ENCODE measurements around the gene HPCAL4.
A peak's percentile ranks its signal among the peaks of the same experiment; 100 is the strongest.

Gene HPCAL4

GRCh38 chr1:39676948-39677548, 14.2 kb downstream of the HPCAL4 start:
- DNase-seq (ENCODE audit: low read depth in 3 of 3): no peak

GRCh38 chr1:39675220-39675619, 16.0 kb downstream of the HPCAL4 start:
- no peak for DNase-seq (ENCODE audit: low read depth in 3 of 3)

GRCh38 chr1:39673215-39673614, 18.0 kb downstream of the HPCAL4 start:
- no peak for DNase-seq (ENCODE audit: low read depth in 3 of 3)

- DNase-seq (ENCODE audit: low read depth in 3 of 3): no peak
Measured at GRCh38 chr1:39672551-39672947, 18.7 kb downstream of the HPCAL4 start.

GRCh38 chr1:39671793-39672550, 19.3 kb downstream of the HPCAL4 start, which contains the start of gene NT5C1A:
NT5C1A (minus strand) TSS chr1:39672107; CDS start chr1:39672038, 69 bp downstream.
- DNase-seq (ENCODE audit: low read depth in 3 of 3): no peak

- DNase-seq (ENCODE audit: low read depth in 3 of 3): no peak
Measured at GRCh38 chr1:39671433-39671792, 19.8 kb downstream of the HPCAL4 start.

- no peak for DNase-seq (ENCODE audit: low read depth in 3 of 3)
Measured at GRCh38 chr1:39670689-39671088, 20.5 kb downstream of the HPCAL4 start.

GRCh38 chr1:39668894-39669293, 22.3 kb downstream of the HPCAL4 start:
- no peak for DNase-seq (ENCODE audit: low read depth in 3 of 3)

GRCh38 chr1:39668111-39668510, 23.1 kb downstream of the HPCAL4 start:
- DNase-seq (ENCODE audit: low read depth in 3 of 3): no peak

- peak in 2 of 3 donors; percentile 21 to 28 for DNase-seq (ENCODE audit: low read depth in 3 of 3)
Measured at GRCh38 chr1:39666772-39667171, 24.5 kb downstream of the HPCAL4 start.

- no peak for DNase-seq (ENCODE audit: low read depth in 3 of 3)
Measured at GRCh38 chr1:39663559-39663958, 27.7 kb downstream of the HPCAL4 start.

- no peak for DNase-seq (ENCODE audit: low read depth in 3 of 3)
Measured at GRCh38 chr1:39662861-39663260, 28.4 kb downstream of the HPCAL4 start.

GRCh38 chr1:39659538-39659937, 31.7 kb downstream of the HPCAL4 start:
- no peak for DNase-seq (ENCODE audit: low read depth in 3 of 3)

GRCh38 chr1:39659110-39659509, 32.1 kb downstream of the HPCAL4 start:
- DNase-seq (ENCODE audit: low read depth in 3 of 3): no peak

GRCh38 chr1:39657923-39658485, 33.2 kb downstream of the HPCAL4 start:
- peak; percentile 39 to 68 (median 45) for DNase-seq (ENCODE audit: low read depth in 3 of 3)

GRCh38 chr1:39657402-39657801, 33.8 kb downstream of the HPCAL4 start:
- DNase-seq (ENCODE audit: low read depth in 3 of 3): no peak

GRCh38 chr1:39656391-39656790, 34.8 kb downstream of the HPCAL4 start:
- DNase-seq (ENCODE audit: low read depth in 3 of 3): no peak

- DNase-seq (ENCODE audit: low read depth in 3 of 3): no peak
Measured at GRCh38 chr1:39655578-39656268, 35.5 kb downstream of the HPCAL4 start.

- DNase-seq (ENCODE audit: low read depth in 3 of 3): no peak
Measured at GRCh38 chr1:39654291-39654690, 36.9 kb downstream of the HPCAL4 start.

GRCh38 chr1:39653546-39654031, 37.6 kb downstream of the HPCAL4 start:
- DNase-seq (ENCODE audit: low read depth in 3 of 3): peak; percentile 56 to 65 (median 64)

- no peak for DNase-seq (ENCODE audit: low read depth in 3 of 3)
Measured at GRCh38 chr1:39652554-39652953, 38.7 kb downstream of the HPCAL4 start.

- DNase-seq (ENCODE audit: low read depth in 3 of 3): no peak
Measured at GRCh38 chr1:39652105-39652504, 39.1 kb downstream of the HPCAL4 start.
